Measurements from ENCODE around the gene CERS5.

DNA sequence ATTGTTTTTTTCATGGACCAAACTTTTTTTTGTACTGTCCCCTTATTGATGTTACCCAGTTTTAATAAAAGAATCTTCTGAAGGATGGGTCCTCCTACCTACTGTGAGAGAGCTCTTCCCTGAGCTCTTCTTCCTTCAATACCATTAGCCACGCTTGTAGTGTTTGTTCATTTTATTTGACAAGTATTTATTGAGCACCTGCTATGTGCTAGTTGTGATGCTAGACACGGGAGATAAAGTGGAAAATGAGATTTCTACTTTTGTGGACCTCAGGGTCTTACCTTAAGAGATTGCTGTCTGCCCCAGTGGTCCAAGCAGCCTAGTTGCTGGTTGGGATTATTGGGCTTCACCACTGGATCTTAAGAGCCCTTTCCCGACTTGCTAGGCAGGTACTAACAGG lies 66.6 kb downstream of the CERS5 start:
- TF ChIP-seq, protein P1, sequence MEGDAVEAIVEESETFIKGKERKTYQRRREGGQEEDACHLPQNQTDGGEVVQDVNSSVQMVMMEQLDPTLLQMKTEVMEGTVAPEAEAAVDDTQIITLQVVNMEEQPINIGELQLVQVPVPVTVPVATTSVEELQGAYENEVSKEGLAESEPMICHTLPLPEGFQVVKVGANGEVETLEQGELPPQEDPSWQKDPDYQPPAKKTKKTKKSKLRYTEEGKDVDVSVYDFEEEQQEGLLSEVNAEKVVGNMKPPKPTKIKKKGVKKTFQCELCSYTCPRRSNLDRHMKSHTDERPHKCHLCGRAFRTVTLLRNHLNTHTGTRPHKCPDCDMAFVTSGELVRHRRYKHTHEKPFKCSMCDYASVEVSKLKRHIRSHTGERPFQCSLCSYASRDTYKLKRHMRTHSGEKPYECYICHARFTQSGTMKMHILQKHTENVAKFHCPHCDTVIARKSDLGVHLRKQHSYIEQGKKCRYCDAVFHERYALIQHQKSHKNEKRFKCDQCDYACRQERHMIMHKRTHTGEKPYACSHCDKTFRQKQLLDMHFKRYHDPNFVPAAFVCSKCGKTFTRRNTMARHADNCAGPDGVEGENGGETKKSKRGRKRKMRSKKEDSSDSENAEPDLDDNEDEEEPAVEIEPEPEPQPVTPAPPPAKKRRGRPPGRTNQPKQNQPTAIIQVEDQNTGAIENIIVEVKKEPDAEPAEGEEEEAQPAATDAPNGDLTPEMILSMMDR (IDR thresholded peaks at IDR 0.05; ENCODE audit: low read depth, low read length): no peak
- no peak for TF ChIP-seq EZH2phosphoT487 (IDR thresholded peaks at IDR 0.05; ENCODE audit: low read depth)

Data from OCI-LY3 (cell line).